ENCODE results near the gene PACSIN1.

- TF ChIP-seq EZH2 (IDR thresholded peaks at IDR 0.05) (no peak), POLR2AphosphoS5 (IDR thresholded peaks at IDR 0.05; ENCODE audit: borderline replicate concordance, low read depth, low read length) (no peak)
Observed at GRCh38 chr6:34447386-34447785, 18.5 kb upstream of the PACSIN1 start.

All from SK-N-MC (cell line).